Liver (tissue), 9 donors: ENCODE data around the gene MAP3K21. TPM values are rescaled to one million over a fixed set of nuclear protein-coding genes. Genes with fewer than 3 reads are reported as not detected.

Experiments used
- DNase-seq: peaks from one replicate; pipeline ENCODE4 v3.0.0-alpha.2; 2017; ENCODE audit warnings: low spot score
- H3K27ac ChIP-seq, 2 donors: one replicate each; pipeline ENCODE4 v1.7.0; 2013; ENCODE audit warnings: inconsistent platforms in 2 of 2, low read length in 2 of 2, control low read depth in 1 of 2, low read depth in 1 of 2, mild to moderate bottlenecking in 1 of 2
- H3K27me3 ChIP-seq, 4 donors: one replicate each; pipeline versions ENCODE4 v1.6.1 to v1.7.0; 2013; ENCODE audit warnings: low read length in 3 of 4, inconsistent platforms in 1 of 4, mild to moderate bottlenecking in 1 of 4, moderate library complexity in 1 of 4; ENCODE audit not compliant: control insufficient read depth in 4 of 4, insufficient read depth in 4 of 4
- H3K36me3 ChIP-seq, 4 donors: one replicate each; pipeline versions ENCODE4 v1.6.1 to v1.7.0; 2013; ENCODE audit warnings: low read length in 3 of 4, mild to moderate bottlenecking in 3 of 4, low read depth in 1 of 4, moderate library complexity in 1 of 4; ENCODE audit not compliant: control insufficient read depth in 4 of 4, insufficient read depth in 3 of 4
- H3K4me1 ChIP-seq, 4 donors: one replicate each; pipeline versions ENCODE4 v1.6.1 to v1.7.0; 2013; ENCODE audit warnings: low read length in 3 of 4, mild to moderate bottlenecking in 3 of 4, moderate library complexity in 1 of 4; ENCODE audit not compliant: control insufficient read depth in 4 of 4, insufficient read depth in 4 of 4
- H3K4me3 ChIP-seq, 3 donors: one replicate each; pipeline versions ENCODE4 v1.6.1 to v1.7.0; 2013; ENCODE audit warnings: low read length in 3 of 3, control low read depth in 1 of 3, low read depth in 1 of 3, mild to moderate bottlenecking in 1 of 3
- H3K9ac ChIP-seq, 2 donors: one replicate each; pipeline ENCODE4 v1.7.0; 2013; ENCODE audit warnings: low read length in 2 of 2, mild to moderate bottlenecking in 2 of 2, moderate library complexity in 2 of 2, control low read depth in 1 of 2, low read depth in 1 of 2
- H3K9me3 ChIP-seq, 4 donors: one replicate each; pipeline versions ENCODE4 v1.6.1 to v1.7.0; 2013; ENCODE audit warnings: low read length in 3 of 4; ENCODE audit not compliant: control insufficient read depth in 4 of 4
- ATF3 ChIP-seq: IDR thresholded peaks from 2 replicates; pipeline ENCODE4 v1.6.1; 2016; ENCODE audit warnings: antibody characterized with exemption
- CTCF ChIP-seq: fragments of 150-350 bp; IDR thresholded peaks from 2 replicates; pipeline ENCODE4 v1.5.1; 2017; ENCODE audit warnings: improper control_type of control experiment, low read depth, low read length; ENCODE audit not compliant: missing input control
- EGR1 ChIP-seq, 2 donors: IDR thresholded peaks; 2 replicates each; pipeline ENCODE4 v1.6.1; 2016 to 2018; ENCODE audit warnings: antibody characterized with exemption in 2 of 2, low read depth in 2 of 2
- FOXA2 ChIP-seq: IDR thresholded peaks from 2 replicates; pipeline ENCODE4 v1.6.1; 2016; ENCODE audit warnings: antibody characterized with exemption
- HNF4A ChIP-seq, 2 donors: conservative IDR thresholded peaks; 2 replicates each; pipeline ENCODE4 v1.6.1; 2016; ENCODE audit warnings: antibody characterized with exemption in 2 of 2, mild to moderate bottlenecking in 2 of 2
- HNF4G ChIP-seq: IDR thresholded peaks from 2 replicates; pipeline ENCODE4 v1.6.1; 2016; ENCODE audit warnings: antibody characterized with exemption
- JUND ChIP-seq, 2 donors: IDR thresholded peaks; 2 replicates each; pipeline ENCODE4 v1.6.1; 2016; ENCODE audit warnings: antibody characterized with exemption in 2 of 2
- NR2F2 ChIP-seq: IDR thresholded peaks from 2 replicates; pipeline ENCODE4 v1.6.1; 2016; ENCODE audit warnings: antibody characterized with exemption
- RAD21 ChIP-seq, 2 donors: IDR thresholded peaks; 2 replicates each; pipeline ENCODE4 v1.6.1; 2016; ENCODE audit warnings: antibody characterized with exemption in 2 of 2, mild to moderate bottlenecking in 2 of 2
- RXRA ChIP-seq, 2 donors: IDR thresholded peaks; 2 replicates each; pipeline ENCODE4 v1.6.1; 2017 to 2018; ENCODE audit warnings: antibody characterized with exemption in 2 of 2, mild to moderate bottlenecking in 1 of 2
- SP1 ChIP-seq: IDR thresholded peaks from 2 replicates; pipeline ENCODE4 v1.6.1; 2018; ENCODE audit warnings: antibody characterized with exemption, mild to moderate bottlenecking
- YY1 ChIP-seq: IDR thresholded peaks from 2 replicates; pipeline ENCODE4 v1.6.1; 2016; ENCODE audit warnings: antibody characterized with exemption, mild to moderate bottlenecking
- WGBS: extraction: QIAGEN DNeasy Blood & Tissue Kit; methylation state at CpG from one replicate; pipeline ENCODE4 v1.1.7; 2013; 5-methylcytosine and 5-hydroxymethylcytosine counted together
- polyA plus RNA-seq, 2 donors: library from polyadenylated mRNA; stranded (reverse) in 1 of 2; unstranded in 1 of 2; fragments of 200-250 nt in 1 of 2; fragments of >200 nt in 1 of 2; fragmentation: Nextera tagmentation in 1 of 2; extraction: Ambion mirVana in 1 of 2; gene quantifications; one replicate each; pipeline versions ENCODE4 v1.2.1 to v1.2.3, GENCODE V29; 2013 to 2015
- total RNA-seq, 2 donors: library from RNA; depleted of rRNA; stranded (reverse); fragments of >200 nt; gene quantifications; one replicate each; pipeline ENCODE4 v1.2.3, GENCODE V29; 2014
- TF ChIP-seq, protein P1 (sequence below): IDR thresholded peaks from 2 replicates; pipeline ENCODE4 v1.6.1; 2016; ENCODE audit warnings: antibody characterized with exemption, mild to moderate bottlenecking
- donor health status: healthy.
- donor health status: healthy.
- donor health status: healthy.
- donor health status: healthy.
- donor health status: healthy.

The MAP3K21 gene
- total and polyA plus RNA-seq, 4 donors = 0.51 to 7.3 (median 1.6) TPM

GRCh38 chr1:233421293-233421692 lies 93.8 kb downstream of the MAP3K21 start (continued):
- TF ChIP-seq, protein P1, sequence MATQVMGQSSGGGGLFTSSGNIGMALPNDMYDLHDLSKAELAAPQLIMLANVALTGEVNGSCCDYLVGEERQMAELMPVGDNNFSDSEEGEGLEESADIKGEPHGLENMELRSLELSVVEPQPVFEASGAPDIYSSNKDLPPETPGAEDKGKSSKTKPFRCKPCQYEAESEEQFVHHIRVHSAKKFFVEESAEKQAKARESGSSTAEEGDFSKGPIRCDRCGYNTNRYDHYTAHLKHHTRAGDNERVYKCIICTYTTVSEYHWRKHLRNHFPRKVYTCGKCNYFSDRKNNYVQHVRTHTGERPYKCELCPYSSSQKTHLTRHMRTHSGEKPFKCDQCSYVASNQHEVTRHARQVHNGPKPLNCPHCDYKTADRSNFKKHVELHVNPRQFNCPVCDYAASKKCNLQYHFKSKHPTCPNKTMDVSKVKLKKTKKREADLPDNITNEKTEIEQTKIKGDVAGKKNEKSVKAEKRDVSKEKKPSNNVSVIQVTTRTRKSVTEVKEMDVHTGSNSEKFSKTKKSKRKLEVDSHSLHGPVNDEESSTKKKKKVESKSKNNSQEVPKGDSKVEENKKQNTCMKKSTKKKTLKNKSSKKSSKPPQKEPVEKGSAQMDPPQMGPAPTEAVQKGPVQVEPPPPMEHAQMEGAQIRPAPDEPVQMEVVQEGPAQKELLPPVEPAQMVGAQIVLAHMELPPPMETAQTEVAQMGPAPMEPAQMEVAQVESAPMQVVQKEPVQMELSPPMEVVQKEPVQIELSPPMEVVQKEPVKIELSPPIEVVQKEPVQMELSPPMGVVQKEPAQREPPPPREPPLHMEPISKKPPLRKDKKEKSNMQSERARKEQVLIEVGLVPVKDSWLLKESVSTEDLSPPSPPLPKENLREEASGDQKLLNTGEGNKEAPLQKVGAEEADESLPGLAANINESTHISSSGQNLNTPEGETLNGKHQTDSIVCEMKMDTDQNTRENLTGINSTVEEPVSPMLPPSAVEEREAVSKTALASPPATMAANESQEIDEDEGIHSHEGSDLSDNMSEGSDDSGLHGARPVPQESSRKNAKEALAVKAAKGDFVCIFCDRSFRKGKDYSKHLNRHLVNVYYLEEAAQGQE = no peak
- no peak for TF ChIP-seq YY1
- TF ChIP-seq RAD21 (IDR thresholded peaks at IDR 0.05) = no peak
- TF ChIP-seq SP1 = peak; percentile 34
- TF ChIP-seq EGR1 (IDR thresholded peaks at IDR 0.05; ENCODE audit: low read depth in 2 of 2) = no peak
- peak in 1 of 2 donors; percentile 6 for TF ChIP-seq RXRA (IDR thresholded peaks at IDR 0.05)
- peak; percentile 28 for TF ChIP-seq HNF4G
- peak; percentile 74 to 80 for TF ChIP-seq HNF4A (conservative IDR thresholded peaks at IDR 0.05)
- TF ChIP-seq FOXA2 = no peak
- no peak for TF ChIP-seq ATF3
- TF ChIP-seq NR2F2 = no peak

- Histone ChIP-seq H3K27me3 (no peaks in the 10 kb centered on the region), H3K4me3 (peak overlapping the region; percentile 10 to 67 (median 61)), H3K36me3 (no peaks in the 10 kb centered on the region), H3K9me3 (peaks cover 0 to 3% (median 0%) of the 10 kb centered on the region in 4 donors), H3K9ac (peak overlapping the region in 1 of 2 donors; percentile 27), H3K27ac (no peak overlapping the region), H3K4me1 (peaks cover 0 to 8% (median 0%) of the 10 kb centered on the region in 4 donors)
- TF ChIP-seq JUND (IDR thresholded peaks at IDR 0.05) = no peak
- no peak for TF ChIP-seq FOXA2
- TF ChIP-seq CTCF = peak; percentile 46
- peak; percentile 60 to 73 for TF ChIP-seq RAD21 (IDR thresholded peaks at IDR 0.05)
- WGBS = 47% methylated on average over 2 of the region's 2 CpGs
- no peak for DNase-seq
Measured at GRCh38 chr1:233424779-233425178, 97.3 kb downstream of the MAP3K21 start.

- Histone ChIP-seq H3K27ac (no peak overlapping the region), H3K27me3 (no peaks in the 10 kb centered on the region), H3K4me1 (peaks cover 0 to 5% (median 0%) of the 10 kb centered on the region in 4 donors), H3K36me3 (no peaks in the 10 kb centered on the region), H3K9me3 (no peaks in the 10 kb centered on the region), H3K4me3 (no peak overlapping the region), H3K9ac (no peak overlapping the region)
- no peak for DNase-seq
- TF ChIP-seq EGR1 (IDR thresholded peaks at IDR 0.05; ENCODE audit: low read depth in 2 of 2) (no peak), YY1 (no peak), RXRA (IDR thresholded peaks at IDR 0.05) (no peak)
- 84% methylated on average over 1 of the region's 1 CpG for WGBS
Measured at GRCh38 chr1:233427907-233428306, 100.4 kb downstream of the MAP3K21 start.
